H9 (cell line): ENCODE results near the gene PDS5B. TPM values are rescaled to one million over a fixed set of nuclear protein-coding genes. Genes with fewer than 3 reads are reported as not detected.

ENCODE experiments used
- DNase-seq: peaks from one replicate; pipeline ENCODE4 v3.0.0-alpha.2; 2017
- H2AFZ ChIP-seq: one replicate; pipeline ENCODE4 v1.6.1; 2013; ENCODE audit warnings: mild to moderate bottlenecking, low read length, control low read depth, moderate library complexity
- H2AK5ac ChIP-seq: 2 replicates; pipeline ENCODE4 v1.6.1; 2013; ENCODE audit warnings: low read length, control low read depth, mixed read lengths; ENCODE audit not compliant: insufficient read length
- H2BK120ac ChIP-seq: one replicate; pipeline ENCODE4 v1.6.1; 2013; ENCODE audit warnings: low read depth, mild to moderate bottlenecking, low read length, control low read depth, inconsistent platforms; ENCODE audit not compliant: poor library complexity, severe bottlenecking
- H2BK12ac ChIP-seq: 2 replicates; pipeline ENCODE4 v1.6.1; 2013; ENCODE audit warnings: low read length, control low read depth, mixed read lengths, low read depth; ENCODE audit not compliant: insufficient read length
- H2BK15ac ChIP-seq: 2 replicates; pipeline ENCODE4 v1.6.1; 2013; ENCODE audit warnings: low read depth, low read length, control low read depth
- H2BK20ac ChIP-seq: one replicate; pipeline ENCODE4 v1.6.1; 2013; ENCODE audit warnings: low read depth, mild to moderate bottlenecking, low read length, control low read depth, inconsistent platforms; ENCODE audit not compliant: poor library complexity, severe bottlenecking
- H2BK5ac ChIP-seq: 2 replicates; pipeline ENCODE4 v1.6.1; 2013; ENCODE audit warnings: low read length, control low read depth, mixed read lengths; ENCODE audit not compliant: insufficient read length
- H3K14ac ChIP-seq: 2 replicates; pipeline ENCODE4 v1.6.1; 2013; ENCODE audit warnings: low read length, control low read depth; ENCODE audit not compliant: insufficient read depth
- H3K18ac ChIP-seq: 2 replicates; pipeline ENCODE4 v1.6.1; 2013; ENCODE audit warnings: low read depth, mild to moderate bottlenecking, mixed read lengths, low read length, control low read depth; ENCODE audit not compliant: insufficient read length
- H3K23ac ChIP-seq: 2 replicates; pipeline ENCODE4 v1.6.1; 2013; ENCODE audit warnings: low read length, control low read depth, mixed read lengths, low read depth; ENCODE audit not compliant: insufficient read length
- H3K23me2 ChIP-seq: 2 replicates; pipeline ENCODE4 v1.6.1; 2013; ENCODE audit warnings: low read depth, mild to moderate bottlenecking, mixed read lengths, low read length, control low read depth; ENCODE audit not compliant: insufficient read length, poor library complexity, severe bottlenecking
- H3K27ac ChIP-seq: 2 replicates; pipeline ENCODE4 v1.5.1; 2013; ENCODE audit warnings: low read length, control low read depth, mixed read lengths, low read depth; ENCODE audit not compliant: insufficient read length
- H3K27me3 ChIP-seq: 2 replicates; pipeline ENCODE4 v1.6.1; 2013; ENCODE audit warnings: low read length, control low read depth, inconsistent platforms; ENCODE audit not compliant: insufficient read depth
- H3K4ac ChIP-seq: 2 replicates; pipeline ENCODE4 v1.6.1; 2013; ENCODE audit warnings: low read depth, mild to moderate bottlenecking, control low read depth, inconsistent platforms, low read length, moderate library complexity
- H3K4me1 ChIP-seq: 2 replicates; pipeline ENCODE4 v1.6.1; 2013; ENCODE audit warnings: low read length, control low read depth, inconsistent platforms; ENCODE audit not compliant: insufficient read depth
- H3K4me2 ChIP-seq: 2 replicates; pipeline ENCODE4 v1.6.1; 2013; ENCODE audit warnings: low read length, control low read depth, mixed read lengths; ENCODE audit not compliant: insufficient read length, insufficient read depth
- H3K56ac ChIP-seq: 2 replicates; pipeline ENCODE4 v1.6.1; 2013; ENCODE audit warnings: low read depth, mild to moderate bottlenecking, mixed read lengths, low read length, control low read depth; ENCODE audit not compliant: insufficient read length
- H3K79me1 ChIP-seq: 2 replicates; pipeline ENCODE4 v1.6.1; 2013; ENCODE audit warnings: low read depth, mild to moderate bottlenecking, moderate library complexity, low read length, control low read depth, inconsistent platforms; ENCODE audit not compliant: insufficient read depth, poor library complexity, severe bottlenecking
- H3K79me2 ChIP-seq: 2 replicates; pipeline ENCODE4 v1.6.1; 2013; ENCODE audit warnings: low read length, control low read depth, inconsistent platforms; ENCODE audit not compliant: insufficient read depth
- H3K9ac ChIP-seq: 2 replicates; pipeline ENCODE4 v1.6.1; 2013; ENCODE audit warnings: low read length, control low read depth, mixed read lengths; ENCODE audit not compliant: insufficient read length; ENCODE audit errors: extremely low read depth
- H3K9me3 ChIP-seq: one replicate; pipeline ENCODE4 v1.6.1; 2013; ENCODE audit warnings: low read depth, low read length, inconsistent platforms; ENCODE audit not compliant: control insufficient read depth
- H3T11ph ChIP-seq: one replicate; pipeline ENCODE4 v1.6.1; 2013; ENCODE audit warnings: mild to moderate bottlenecking, low read length, control low read depth, inconsistent platforms
- H4K20me1 ChIP-seq: one replicate; pipeline ENCODE4 v1.6.1; 2013; ENCODE audit not compliant: control insufficient read depth, insufficient read length, insufficient read depth
- H4K5ac ChIP-seq: 2 replicates; pipeline ENCODE4 v1.6.1; 2013; ENCODE audit warnings: low read depth, mild to moderate bottlenecking, mixed read lengths, low read length, control low read depth; ENCODE audit not compliant: insufficient read length
- H4K8ac ChIP-seq: replicated peaks from 2 replicates; pipeline ENCODE4 v1.6.1; 2013; ENCODE audit warnings: low read length, control low read depth, mixed read lengths, low read depth; ENCODE audit not compliant: insufficient read length
- H4K91ac ChIP-seq: 2 replicates; pipeline ENCODE4 v1.6.1; 2013; ENCODE audit warnings: low read depth, mild to moderate bottlenecking, moderate library complexity, mixed read lengths, low read length, control low read depth; ENCODE audit not compliant: insufficient read length
- H3K27ac Mint-ChIP-seq, 3 experiments: 2 replicates in 2 of 3; 3 replicates in 1 of 3; pipeline ENCODE4 v1.8.0; 2020 to 2021; ENCODE audit warnings: mixed read lengths in 3 of 3, mild to moderate bottlenecking in 1 of 3, moderate library complexity in 1 of 3
- H3K27me3 Mint-ChIP-seq: 2 replicates; pipeline ENCODE4 v1.8.0; 2021; ENCODE audit warnings: low read depth, mild to moderate bottlenecking, moderate library complexity, mixed read lengths
- H3K36me3 Mint-ChIP-seq, 3 experiments: 2 replicates in 2 of 3; 3 replicates in 1 of 3; pipeline ENCODE4 v1.8.0; 2020 to 2021; ENCODE audit warnings: low read depth in 3 of 3, mixed read lengths in 3 of 3; ENCODE audit not compliant: insufficient read depth in 1 of 3
- H3K4me1 Mint-ChIP-seq, 2 experiments: 2 replicates each; pipeline ENCODE4 v1.8.0; 2020; ENCODE audit warnings: mixed read lengths in 2 of 2
- H3K4me3 Mint-ChIP-seq, 2 experiments: 2 replicates in 1 of 2; 3 replicates in 1 of 2; pipeline ENCODE4 v1.8.0; 2020 to 2021; ENCODE audit warnings: mild to moderate bottlenecking in 2 of 2, mixed read lengths in 2 of 2, moderate library complexity in 1 of 2
- H3K9me3 Mint-ChIP-seq, 2 experiments: 2 replicates in 1 of 2; 3 replicates in 1 of 2; pipeline ENCODE4 v1.8.0; 2020; ENCODE audit warnings: mild to moderate bottlenecking in 2 of 2, mixed read lengths in 2 of 2, moderate library complexity in 1 of 2
- WGBS: extraction: QIAGEN DNeasy Blood & Tissue Kit; methylation state at CpG from one replicate; pipeline ENCODE4 v1.1.7; 2013; ENCODE audit warnings: missing lambda C conversion rate, low lambda C conversion rate, mixed read lengths; ENCODE audit not compliant: insufficient read length; ENCODE audit errors: extremely low coverage; 5-methylcytosine and 5-hydroxymethylcytosine counted together
- total RNA-seq: library from RNA; stranded (reverse); gene quantifications from 2 replicates; pipeline ENCODE4 v1.2.1, GENCODE V29; 2021
- TF ChIP-seq, protein P1 (sequence below): fragments of 200-600 bp; sonication (generic); conservative IDR thresholded peaks from 3 replicates; pipeline ENCODE4 v1.8.0; 2021; ENCODE audit warnings: antibody characterized with exemption, mild to moderate bottlenecking

Gene PDS5B
- total RNA-seq, 1 experiment from 2014 or later, result 50.0 TPM

- Histone ChIP-seq H3T11ph (no peak overlapping the region), H3K23ac (no peak overlapping the region), H4K91ac (no peak overlapping the region), H4K20me1 (no peaks in the 10 kb centered on the region), H3K27me3 (no peaks in the 10 kb centered on the region), H2AFZ (no peak overlapping the region), H4K5ac (no peak overlapping the region), H3K23me2 (no peaks in the 10 kb centered on the region), H3K9me3 (no peaks in the 10 kb centered on the region), H2AK5ac (no peak overlapping the region), H2BK120ac (no peak overlapping the region), H3K18ac (no peak overlapping the region), H3K4me1 (no peaks in the 10 kb centered on the region), H3K4me2 (no peak overlapping the region), H3K9ac (no peak overlapping the region), H2BK5ac (no peak overlapping the region), H2BK20ac (no peak overlapping the region), H3K79me1 (no peaks in the 10 kb centered on the region), H4K8ac (no peak overlapping the region), H3K79me2 (no peaks in the 10 kb centered on the region), H3K56ac (no peak overlapping the region), H2BK12ac (no peak overlapping the region), H3K14ac (no peak overlapping the region), H3K27ac (no peak overlapping the region), H2BK15ac (no peak overlapping the region), H3K4ac (no peak overlapping the region)
- Mint-ChIP-seq H3K27me3 (no peaks in the 10 kb centered on the region), H3K36me3 (peaks cover 16 to 34% (median 17%) of the 10 kb centered on the region in 3 experiments), H3K4me3 (no peak overlapping the region), H3K4me1 (no peaks in the 10 kb centered on the region), H3K27ac (no peak overlapping the region), H3K9me3 (peaks cover 2 to 4% of the 10 kb centered on the region in 2 experiments; a peak in 2 of 5 replicates)
- WGBS, result no CpG with 5 or more reads among the region's 2 CpGs
- TF ChIP-seq, protein P1, sequence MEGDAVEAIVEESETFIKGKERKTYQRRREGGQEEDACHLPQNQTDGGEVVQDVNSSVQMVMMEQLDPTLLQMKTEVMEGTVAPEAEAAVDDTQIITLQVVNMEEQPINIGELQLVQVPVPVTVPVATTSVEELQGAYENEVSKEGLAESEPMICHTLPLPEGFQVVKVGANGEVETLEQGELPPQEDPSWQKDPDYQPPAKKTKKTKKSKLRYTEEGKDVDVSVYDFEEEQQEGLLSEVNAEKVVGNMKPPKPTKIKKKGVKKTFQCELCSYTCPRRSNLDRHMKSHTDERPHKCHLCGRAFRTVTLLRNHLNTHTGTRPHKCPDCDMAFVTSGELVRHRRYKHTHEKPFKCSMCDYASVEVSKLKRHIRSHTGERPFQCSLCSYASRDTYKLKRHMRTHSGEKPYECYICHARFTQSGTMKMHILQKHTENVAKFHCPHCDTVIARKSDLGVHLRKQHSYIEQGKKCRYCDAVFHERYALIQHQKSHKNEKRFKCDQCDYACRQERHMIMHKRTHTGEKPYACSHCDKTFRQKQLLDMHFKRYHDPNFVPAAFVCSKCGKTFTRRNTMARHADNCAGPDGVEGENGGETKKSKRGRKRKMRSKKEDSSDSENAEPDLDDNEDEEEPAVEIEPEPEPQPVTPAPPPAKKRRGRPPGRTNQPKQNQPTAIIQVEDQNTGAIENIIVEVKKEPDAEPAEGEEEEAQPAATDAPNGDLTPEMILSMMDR, result no peak
- DNase-seq, result no peak
Measured at GRCh38 chr13:32781906-32782305, 195.7 kb downstream of the PDS5B start.
